Measurements from ENCODE around the gene NFIC. TPM values are rescaled to one million over a fixed set of nuclear protein-coding genes. Genes with fewer than 3 reads are reported as not detected.
"Not testable (repeated sequence)": the region's sequence is repeated elsewhere in the genome, so short reads cannot be mapped to it uniquely, and the experiment has no call there.

The NFIC gene
- total RNA-seq, 4 donors from 2014 or later, result 34.7 to 191 (median 64.9) TPM

- H3K27me3 ChIP-seq, result no peaks in the 10 kb centered on the region
- H3K27ac ChIP-seq, result peak within 1 kb of the TSS; percentile 87 to 95 (median 90)
- peak; percentile 99 to 100 (median 100) for DNase-seq
- TF ChIP-seq CTCF (IDR thresholded peaks at IDR 0.05) (peak in 2 of 6 experiments; percentile 4 to 8), POLR2A (IDR thresholded peaks at IDR 0.05) (peak; percentile 54 to 78)
- peaks cover 0 to 17% (median 0%) of the 10 kb centered on the region in 3 donors for H3K36me3 ChIP-seq
- no peaks in the 10 kb centered on the region for H3K9me3 ChIP-seq
- peak within 1 kb of the TSS; percentile 88 to 100 (median 97) for H3K4me3 ChIP-seq
- H3K4me1 ChIP-seq, result peaks cover 0 to 25% (median 9%) of the 10 kb centered on the region in 4 donors
These were observed 139.4 kb downstream of the NFIC start, which contains the start of gene FZR1 for GRCh38 chr19:3505598-3506383. FZR1 (plus strand) TSS chr19:3506311; CDS start chr19:3522990, 16,679 bp downstream.

GRCh38 chr19:3506384-3507340 lies 140.3 kb downstream of the NFIC start:
- Histone ChIP-seq H3K4me3 (peak overlapping the region; percentile 88 to 100 (median 97)), H3K27me3 (no peaks in the 10 kb centered on the region), H3K36me3 (peaks cover 0 to 17% (median 0%) of the 10 kb centered on the region in 3 donors), H3K4me1 (peaks cover 0 to 25% (median 9%) of the 10 kb centered on the region in 4 donors), H3K9me3 (no peaks in the 10 kb centered on the region), H3K27ac (peak overlapping the region; percentile 87 to 95 (median 90))
- TF ChIP-seq CTCF (IDR thresholded peaks at IDR 0.05) (no peak), POLR2A (IDR thresholded peaks at IDR 0.05) (no peak)
- DNase-seq, result peak in 2 of 3 donors; percentile 38 to 68

- Histone ChIP-seq H3K36me3 (peaks cover 0 to 18% (median 0%) of the 10 kb centered on the region in 3 donors), H3K27ac (peak overlapping the region in 3 of 4 donors; percentile 87 to 92 (median 89)), H3K27me3 (no peaks in the 10 kb centered on the region), H3K4me1 (peaks cover 0 to 25% (median 9%) of the 10 kb centered on the region in 4 donors), H3K4me3 (peak overlapping the region; percentile 88 to 100 (median 97)), H3K9me3 (no peaks in the 10 kb centered on the region)
- TF ChIP-seq POLR2A (IDR thresholded peaks at IDR 0.05) (no peak), CTCF (IDR thresholded peaks at IDR 0.05) (no peak)
- peak in 1 of 3 donors; percentile 62 for DNase-seq
These were observed 141.2 kb downstream of the NFIC start for GRCh38 chr19:3507371-3508120.

DNA sequence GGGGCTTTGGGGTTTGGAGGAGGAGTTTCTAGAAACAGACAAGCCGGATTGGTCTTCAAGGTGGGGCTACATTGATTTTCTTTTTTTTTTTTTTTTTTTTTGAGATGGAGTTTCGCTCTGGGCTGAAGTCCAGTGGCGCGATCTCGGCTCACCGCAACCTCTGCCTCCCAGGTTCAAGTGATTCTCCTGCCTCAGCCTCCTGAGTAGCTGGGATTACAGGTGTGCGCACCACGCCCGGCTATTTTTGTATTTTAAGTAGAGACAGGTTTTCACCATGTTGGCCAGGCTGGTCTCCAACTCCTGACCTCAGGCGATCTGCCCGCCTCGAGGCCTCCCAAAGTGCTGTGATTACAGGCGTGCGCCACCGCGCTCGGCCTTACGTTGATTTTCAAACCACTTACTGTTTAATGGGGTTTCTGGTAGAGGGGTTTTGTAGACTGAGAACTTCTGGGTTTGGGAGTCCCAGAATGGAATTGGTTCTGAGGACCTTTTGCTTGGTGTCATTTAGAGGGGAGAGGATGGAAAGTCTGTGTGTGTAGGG lies 141.8 kb downstream of the NFIC start:
- not testable (repeated sequence) for H3K9me3 ChIP-seq, H3K4me3 ChIP-seq, DNase-seq, H3K27me3 ChIP-seq, H3K27ac ChIP-seq
- Histone ChIP-seq H3K4me1 (peaks cover 0 to 31% (median 9%) of the 10 kb centered on the region in 4 donors), H3K36me3 (peaks cover 0 to 23% (median 0%) of the 10 kb centered on the region in 3 donors)

GRCh38 chr19:3508771-3509535 lies 142.6 kb downstream of the NFIC start:
- H3K27ac ChIP-seq, result no peak overlapping the region
- H3K9me3 ChIP-seq, result no peaks in the 10 kb centered on the region
- no peak overlapping the region for H3K4me3 ChIP-seq
- DNase-seq, result no peak
- H3K27me3 ChIP-seq, result no peaks in the 10 kb centered on the region
- H3K36me3 ChIP-seq, result peaks cover 0 to 23% (median 0%) of the 10 kb centered on the region in 3 donors
- TF ChIP-seq CTCF (IDR thresholded peaks at IDR 0.05) (no peak), POLR2A (IDR thresholded peaks at IDR 0.05) (no peak)
- peaks cover 0 to 35% (median 9%) of the 10 kb centered on the region in 4 donors for H3K4me1 ChIP-seq

All from Peyer's patch (tissue), 4 donors.